Measurements from ENCODE around the gene AOAH.
A peak's percentile ranks its signal among the peaks of the same experiment; 100 is the strongest.

AOAH gene

DNA sequence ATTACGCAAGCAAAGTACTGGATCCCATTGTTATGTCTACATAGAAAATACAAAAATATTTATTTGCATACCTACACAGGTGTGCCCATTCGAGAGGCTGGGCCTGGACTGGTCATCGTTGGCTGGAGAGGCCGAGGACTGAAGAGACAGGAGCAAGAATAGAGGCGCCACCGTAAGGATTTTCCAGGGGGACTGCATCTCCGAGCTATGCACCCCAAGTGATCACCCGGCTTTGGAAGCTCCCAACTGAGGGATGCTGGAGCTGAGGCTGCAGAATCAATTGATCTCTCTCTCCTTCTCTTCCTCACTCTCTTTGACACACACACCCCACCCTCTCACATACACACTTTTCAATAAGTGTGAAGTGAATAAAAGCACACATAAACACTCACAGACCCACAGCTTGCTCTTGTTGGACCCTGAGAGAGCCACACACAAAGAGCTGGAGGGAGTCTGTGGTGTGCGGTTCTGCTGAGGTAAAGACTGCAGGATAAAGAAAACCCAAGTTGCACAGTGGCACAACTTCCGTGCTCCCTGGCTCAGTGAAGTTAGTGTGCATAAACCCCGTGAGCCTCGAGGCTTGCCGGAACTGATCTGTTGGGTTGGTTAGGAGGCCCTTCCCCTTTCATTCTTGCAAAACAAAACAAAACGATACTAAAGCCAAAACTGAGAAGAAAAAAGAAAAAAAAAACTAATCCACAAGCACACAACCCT is at the start of gene AOAH:
Gene AOAH, minus strand, starts transcription at position 544 of the 714 bp plus-strand sequence. Its CDS starts 346 bp downstream, at position 198.
- DNase-seq, result peak in 14 of 51 donors; percentile 5 to 34 (median 18)

DNA sequence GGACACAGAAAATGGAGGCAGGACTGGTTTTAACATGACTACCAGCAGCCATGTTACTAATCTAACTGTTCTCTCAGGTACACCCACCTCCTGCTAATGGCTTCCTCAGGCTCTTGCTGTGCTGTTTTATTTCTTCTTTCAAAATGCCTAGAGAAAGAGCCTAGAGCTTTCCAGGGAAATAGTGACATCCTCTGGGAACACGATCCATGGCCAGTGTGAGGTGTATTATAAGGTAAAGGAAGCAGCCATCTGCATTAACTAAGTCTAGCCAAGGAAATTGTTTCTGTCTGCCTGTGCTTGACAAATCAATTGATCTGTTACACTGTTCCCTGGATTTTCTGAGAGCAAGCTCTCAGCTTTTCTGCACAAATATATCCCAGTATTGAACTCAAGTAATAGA is 42.2 kb upstream of the AOAH start:
- DNase-seq, result no peak

GRCh38 chr7:36765605-36766004 is 41.3 kb upstream of the AOAH start:
- no peak for DNase-seq

DNA sequence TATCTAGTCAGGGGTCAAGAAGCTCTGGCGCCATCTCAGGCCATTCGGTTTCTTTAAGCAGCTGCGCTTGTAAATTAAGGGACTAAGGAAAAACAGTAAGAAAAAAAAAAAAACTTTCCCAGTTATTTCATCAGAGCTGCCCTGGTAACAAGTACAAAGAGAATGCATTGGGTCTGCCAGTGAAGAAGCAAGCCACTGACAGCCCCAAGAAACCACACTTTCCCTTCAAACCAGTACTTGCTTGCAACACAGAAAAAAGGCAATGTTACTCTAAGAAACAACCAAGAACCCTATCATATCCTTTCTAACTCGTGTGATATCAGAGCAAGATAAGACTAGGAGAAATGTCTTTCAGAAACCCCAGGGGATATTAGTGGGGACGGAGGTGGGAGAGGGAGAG is 40.6 kb upstream of the AOAH start:
- DNase-seq, result no peak

GRCh38 chr7:36763132-36763816 is 39.0 kb upstream of the AOAH start:
- no peak for DNase-seq

DNA sequence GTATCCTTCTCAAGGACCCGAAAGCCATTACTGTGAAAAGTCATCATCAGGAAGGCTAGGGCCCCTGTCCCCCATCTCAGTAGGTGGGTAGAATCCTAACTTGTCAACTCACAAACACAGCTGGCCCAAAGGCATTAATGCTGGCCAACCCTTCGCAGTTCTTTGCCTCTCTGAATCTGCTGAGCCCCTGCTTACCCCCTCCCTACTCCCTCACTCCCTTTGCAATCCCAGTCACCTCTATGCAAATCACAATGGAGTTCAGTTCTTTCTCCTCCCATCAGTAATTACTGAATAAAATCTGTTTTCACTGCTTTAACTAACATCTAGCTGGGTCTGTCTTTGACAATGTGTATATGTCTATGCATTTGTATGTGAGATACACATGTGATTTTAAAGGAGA is 38.1 kb upstream of the AOAH start:
- no peak for DNase-seq

- no peak for DNase-seq
Measured at GRCh38 chr7:36761835-36762234, 37.5 kb upstream of the AOAH start.

DNA sequence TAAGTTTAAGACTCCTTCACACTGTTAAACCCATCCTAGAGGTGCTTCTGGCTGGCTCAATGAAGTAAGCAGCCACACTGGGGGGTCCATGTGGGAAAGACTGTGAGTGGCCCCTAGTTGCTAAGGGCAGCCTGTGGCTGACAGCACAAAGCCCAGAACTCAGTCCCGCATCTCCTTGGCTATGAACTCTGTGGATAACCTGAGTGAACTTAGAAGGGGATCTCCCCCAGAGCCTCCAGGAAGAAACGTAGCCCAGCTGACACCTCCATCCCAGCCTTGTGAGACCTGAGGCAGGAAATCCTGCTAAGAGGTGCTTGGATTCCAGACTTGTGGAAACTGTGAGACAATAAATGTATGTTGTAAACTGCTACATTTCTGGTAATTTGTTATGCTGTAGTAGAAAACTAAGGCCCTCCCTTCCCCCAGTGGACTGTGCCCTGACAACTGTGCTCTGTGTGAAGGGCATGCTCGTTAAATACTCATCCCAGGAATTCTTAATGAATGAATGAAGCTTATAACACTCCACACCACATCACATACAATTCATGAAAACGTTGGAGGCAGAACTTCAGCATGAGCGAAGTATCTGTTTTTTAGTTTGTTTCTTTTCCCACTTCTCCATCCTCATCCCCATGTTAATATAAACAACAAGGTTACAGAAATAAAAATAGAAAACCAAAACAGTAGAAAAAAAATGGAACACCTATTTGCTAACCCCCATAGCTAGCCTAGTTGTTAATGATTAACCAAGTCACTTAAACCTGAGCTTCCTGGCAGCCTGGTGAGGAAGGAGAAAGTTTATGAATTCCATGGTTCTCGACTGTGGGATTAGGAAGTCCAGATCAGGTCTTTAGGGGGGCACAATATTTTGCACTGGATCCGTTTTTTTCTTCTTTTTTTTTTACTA is 36.8 kb upstream of the AOAH start:
- DNase-seq, result no peak

DNA sequence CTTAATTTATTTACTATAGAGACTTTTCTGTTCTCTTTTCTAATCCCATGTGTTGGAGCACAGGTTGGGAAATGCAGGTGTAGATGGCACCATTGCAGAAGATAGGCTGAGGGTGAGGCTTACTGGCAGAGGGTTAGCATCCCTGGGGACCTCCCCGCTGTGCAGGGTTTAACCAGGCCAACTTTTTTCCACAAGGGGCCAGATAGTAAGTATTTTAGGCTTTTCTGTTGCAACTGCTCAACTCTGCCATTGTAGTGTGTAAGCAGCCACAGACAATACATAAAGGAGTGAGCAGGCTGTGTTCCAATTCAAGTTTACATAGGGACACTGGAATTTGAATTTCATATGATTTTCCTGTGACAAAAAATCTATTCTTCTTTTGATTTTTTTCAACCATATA is 34.6 kb upstream of the AOAH start:
- DNase-seq, result no peak

DNA sequence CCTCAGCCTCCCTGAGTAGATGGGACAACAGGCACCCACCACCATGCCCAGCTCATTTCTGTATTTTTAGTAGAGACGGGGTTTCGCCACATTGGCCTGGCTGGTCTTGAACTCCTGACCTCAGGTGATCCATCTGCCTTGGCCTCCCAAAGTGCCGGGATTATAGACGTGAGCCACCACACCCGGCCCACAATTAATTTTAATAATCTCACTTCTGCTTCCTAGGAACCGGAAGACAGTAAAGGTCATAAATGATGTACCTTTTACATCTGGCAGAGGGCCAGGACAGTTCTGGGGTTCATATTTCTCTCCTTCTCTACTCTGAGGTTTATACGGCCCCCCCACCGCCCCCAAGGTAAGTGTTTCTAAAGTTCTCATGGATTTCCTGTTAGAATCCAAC is 31.2 kb upstream of the AOAH start:
- DNase-seq, result no peak

- no peak for DNase-seq
Measured at GRCh38 chr7:36752026-36752711, 27.9 kb upstream of the AOAH start.

DNA sequence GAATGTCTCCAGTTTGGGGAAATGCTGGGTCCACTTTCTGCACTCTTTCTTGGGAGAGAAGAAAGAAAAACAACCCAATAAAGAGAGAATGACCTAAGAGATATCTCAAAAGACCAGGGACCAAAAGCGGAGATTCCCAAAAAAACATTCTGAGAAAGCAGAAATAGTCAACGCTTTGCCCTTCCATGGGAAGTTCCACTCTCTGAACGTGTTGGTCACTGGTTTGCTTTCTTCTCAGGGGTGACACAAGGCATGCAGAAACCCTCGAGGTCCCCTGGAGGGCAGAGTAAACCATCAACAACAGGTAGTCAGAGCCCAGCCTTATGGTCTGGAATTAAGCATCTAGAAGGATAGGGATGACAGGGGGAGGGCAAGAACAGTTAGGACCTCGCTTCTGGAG is 26.2 kb upstream of the AOAH start:
- no peak for DNase-seq

DNA sequence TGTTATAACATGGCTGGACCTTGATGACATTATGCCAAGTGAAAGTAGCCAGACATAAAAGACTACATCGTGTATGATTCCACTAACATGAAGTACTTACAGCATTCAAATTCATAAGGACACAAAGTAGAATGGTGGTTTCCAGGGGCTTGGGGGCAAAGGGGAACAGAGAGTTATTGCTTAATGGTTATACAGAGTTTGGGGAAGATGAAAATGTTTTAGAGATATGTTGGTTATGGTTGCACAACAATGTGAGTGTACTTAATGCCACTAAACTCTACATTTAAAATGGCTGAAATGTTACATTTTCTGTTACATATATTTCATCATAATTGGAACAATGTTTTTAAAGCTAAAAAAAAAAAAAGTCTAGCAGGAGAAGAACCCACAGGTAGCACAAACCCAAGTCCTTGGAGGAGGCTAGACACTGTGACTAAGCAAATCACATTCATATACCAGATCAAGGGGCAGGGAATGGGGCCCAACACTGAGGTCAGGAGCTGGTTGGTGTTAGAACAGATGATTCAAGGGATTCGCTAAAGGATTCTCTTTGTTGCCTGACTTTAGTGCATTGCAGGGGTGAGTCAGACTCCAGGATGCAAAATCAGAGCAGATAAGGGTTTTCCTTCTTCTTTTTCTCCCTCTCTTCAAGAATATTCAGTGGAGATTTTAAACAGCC is 25.1 kb upstream of the AOAH start:
- no peak for DNase-seq

DNA sequence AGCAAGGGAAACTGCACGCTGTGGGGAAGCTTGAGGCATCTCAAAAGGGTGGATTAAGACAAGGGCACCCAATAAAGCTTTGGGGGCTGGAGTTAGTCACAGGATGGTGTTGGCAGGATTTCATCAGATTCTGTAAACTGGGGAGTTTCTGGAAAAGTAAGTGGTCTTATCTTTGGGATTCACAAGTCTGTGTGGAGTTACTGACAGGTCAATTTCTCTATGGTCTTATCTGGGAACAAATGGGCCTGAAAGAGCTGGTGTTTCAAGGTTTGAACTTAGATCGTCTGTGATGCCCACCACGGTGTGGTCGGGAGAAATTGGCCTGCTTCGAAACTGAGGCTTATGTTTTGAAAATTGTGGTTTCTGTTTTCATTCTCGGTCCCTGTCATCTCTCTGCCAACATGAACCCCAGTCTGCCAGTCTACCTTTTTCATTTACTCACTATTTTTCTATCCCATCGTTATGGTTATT is 23.8 kb upstream of the AOAH start:
- DNase-seq, result no peak

- no peak for DNase-seq
Measured at GRCh38 chr7:36747280-36748016, 23.2 kb upstream of the AOAH start.

GRCh38 chr7:36746347-36746746 is 22.1 kb upstream of the AOAH start:
- DNase-seq, result peak in 1 of 51 donors; percentile 2

DNA sequence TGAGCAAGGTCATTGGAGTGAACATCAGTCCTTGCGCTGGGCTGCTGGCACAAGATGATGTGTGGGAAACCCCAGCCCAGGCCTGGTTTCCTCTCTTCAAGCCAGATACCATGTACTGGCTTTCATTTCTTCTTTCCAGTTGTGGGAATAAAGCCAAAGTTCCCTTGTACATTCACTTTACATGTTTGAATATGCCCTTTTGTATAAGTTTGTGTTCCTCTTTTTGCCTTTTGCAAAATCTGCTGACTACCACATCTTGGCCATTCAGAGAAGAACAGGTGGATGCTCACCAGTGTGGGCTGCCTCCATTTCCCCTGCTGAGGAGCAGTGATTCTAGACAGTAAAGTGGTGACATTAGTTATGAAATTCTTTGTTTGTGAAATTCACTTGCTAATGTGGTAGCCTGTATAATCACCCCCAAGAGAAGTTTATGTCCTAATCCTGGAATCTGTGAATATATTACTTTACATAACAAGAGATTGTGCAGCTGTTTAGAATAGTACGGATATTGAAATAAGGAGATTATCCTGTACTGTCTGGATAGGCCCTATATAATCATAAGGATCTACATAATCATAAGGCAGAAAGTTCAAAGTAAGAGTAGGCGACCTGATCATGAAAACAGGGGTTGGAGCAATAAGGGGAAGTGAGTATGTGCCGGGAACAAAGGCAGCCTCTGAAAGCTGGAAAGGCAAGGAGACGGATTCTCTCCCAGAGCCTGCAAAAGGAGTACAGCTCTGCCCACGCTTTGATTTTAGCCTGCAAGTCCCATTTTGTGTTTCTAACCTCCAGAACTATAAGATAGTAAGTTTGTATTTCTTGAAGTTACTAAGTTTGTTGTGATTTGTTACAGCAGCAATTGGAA is 18.8 kb upstream of the AOAH start:
- DNase-seq, result peak in 10 of 51 donors; percentile 2 to 34 (median 8)

DNA sequence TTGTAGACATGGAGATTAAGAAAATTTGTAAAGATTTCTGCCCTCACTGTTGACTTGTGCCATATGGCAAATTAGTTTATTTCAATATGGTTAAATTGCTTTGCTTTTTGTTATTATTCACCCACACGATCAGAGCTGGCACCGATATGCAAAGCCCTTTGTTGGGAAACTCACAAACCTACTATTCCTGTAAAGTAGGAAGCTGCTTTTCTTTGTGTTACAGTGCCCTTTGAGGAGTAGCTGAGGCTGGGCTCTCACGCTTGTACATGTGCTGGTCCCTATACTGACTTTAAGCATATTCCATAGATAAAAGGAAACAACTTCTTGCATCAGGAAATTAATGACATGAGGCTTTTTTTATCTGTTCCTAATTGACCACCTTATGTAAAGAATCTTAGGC is 17.6 kb upstream of the AOAH start:
- no peak for DNase-seq

GRCh38 chr7:36739351-36739750 is 15.1 kb upstream of the AOAH start:
- DNase-seq, result no peak
